GM12878 (cell line): ENCODE results near the gene SOCS1.
"Not testable (repeated sequence)": the region's sequence is repeated elsewhere in the genome, so short reads cannot be mapped to it uniquely, and the experiment has no call there.

Experiments
- ESRRA ChIP-seq: IDR thresholded peaks from 2 replicates; pipeline ENCODE4 v1.6.1; 2012; ENCODE audit warnings: mild to moderate bottlenecking, low read length, improper control_type of control experiment
- EZH2 ChIP-seq: IDR thresholded peaks from 2 replicates; pipeline ENCODE4 v1.6.1; 2012; ENCODE audit warnings: low read depth, mild to moderate bottlenecking, control low read depth, inconsistent platforms, low read length, borderline replicate concordance; ENCODE audit not compliant: control insufficient read depth
- ZNF384 ChIP-seq: IDR thresholded peaks from 2 replicates; pipeline ENCODE4 v1.6.1; 2012; ENCODE audit warnings: low read depth, mild to moderate bottlenecking, low read length, improper control_type of control experiment, borderline replicate concordance
- ZZZ3 ChIP-seq: IDR thresholded peaks from 2 replicates; pipeline ENCODE4 v1.6.1; 2011; ENCODE audit warnings: low read depth; ENCODE audit not compliant: control insufficient read depth, insufficient read length
- TF ChIP-seq, protein P1 (sequence below), 3 experiments: IDR thresholded peaks in 2 of 3; conservative IDR thresholded peaks in 1 of 3; 2 replicates each; pipeline ENCODE4 v1.5.1; 2011; ENCODE audit warnings: low read depth in 3 of 3, low read length in 3 of 3, mild to moderate bottlenecking in 3 of 3, control low read depth in 2 of 3, moderate library complexity in 2 of 3, inconsistent platforms in 1 of 3, mixed read lengths in 1 of 3; ENCODE audit not compliant: control insufficient read depth in 2 of 3, insufficient read depth in 1 of 3; ENCODE audit errors: extremely low read depth in 1 of 3
- TF ChIP-seq, protein P2 (sequence below): IDR thresholded peaks from 2 replicates; pipeline ENCODE4 v1.6.1; 2012; ENCODE audit warnings: mild to moderate bottlenecking, low read depth, low read length
- TF ChIP-seq, protein P3 (sequence below): IDR thresholded peaks from 2 replicates; pipeline ENCODE4 v1.6.1; 2012; ENCODE audit warnings: low read depth, low read length, improper control_type of control experiment
- TF ChIP-seq, protein P4 (sequence below): fragments of 450-650 bp; IDR thresholded peaks from 2 replicates; pipeline ENCODE4 v1.6.1; 2014; ENCODE audit warnings: mild to moderate bottlenecking

DNA sequence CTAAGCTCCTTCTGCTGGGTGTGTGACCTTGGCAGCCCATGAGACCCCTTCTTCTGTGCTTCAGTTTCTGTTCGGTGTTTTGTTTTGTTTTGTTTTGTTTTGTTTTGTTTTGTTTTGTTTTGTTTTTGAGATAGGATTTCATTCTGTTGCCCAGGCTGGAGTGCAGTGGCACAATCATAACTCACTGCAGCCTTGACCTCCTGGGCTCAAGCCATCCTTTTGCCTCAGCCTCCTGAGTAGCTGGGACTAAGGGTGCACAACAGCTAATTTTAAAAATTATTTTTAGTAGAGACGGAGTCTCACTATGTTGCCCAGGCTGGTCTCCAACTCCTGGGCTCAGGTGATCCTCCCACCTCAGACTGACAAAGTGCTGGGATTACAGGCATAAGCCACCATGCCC is 35.5 kb downstream of the SOCS1 start:
- TF ChIP-seq ZNF384, ESRRA, ZZZ3, EZH2: not testable (repeated sequence)
- TF ChIP-seq, protein P1, sequence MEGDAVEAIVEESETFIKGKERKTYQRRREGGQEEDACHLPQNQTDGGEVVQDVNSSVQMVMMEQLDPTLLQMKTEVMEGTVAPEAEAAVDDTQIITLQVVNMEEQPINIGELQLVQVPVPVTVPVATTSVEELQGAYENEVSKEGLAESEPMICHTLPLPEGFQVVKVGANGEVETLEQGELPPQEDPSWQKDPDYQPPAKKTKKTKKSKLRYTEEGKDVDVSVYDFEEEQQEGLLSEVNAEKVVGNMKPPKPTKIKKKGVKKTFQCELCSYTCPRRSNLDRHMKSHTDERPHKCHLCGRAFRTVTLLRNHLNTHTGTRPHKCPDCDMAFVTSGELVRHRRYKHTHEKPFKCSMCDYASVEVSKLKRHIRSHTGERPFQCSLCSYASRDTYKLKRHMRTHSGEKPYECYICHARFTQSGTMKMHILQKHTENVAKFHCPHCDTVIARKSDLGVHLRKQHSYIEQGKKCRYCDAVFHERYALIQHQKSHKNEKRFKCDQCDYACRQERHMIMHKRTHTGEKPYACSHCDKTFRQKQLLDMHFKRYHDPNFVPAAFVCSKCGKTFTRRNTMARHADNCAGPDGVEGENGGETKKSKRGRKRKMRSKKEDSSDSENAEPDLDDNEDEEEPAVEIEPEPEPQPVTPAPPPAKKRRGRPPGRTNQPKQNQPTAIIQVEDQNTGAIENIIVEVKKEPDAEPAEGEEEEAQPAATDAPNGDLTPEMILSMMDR (IDR thresholded peaks at IDR 0.05 in 2 of 3, conservative IDR thresholded peaks at IDR 0.05 in 1 of 3; ENCODE audit: control insufficient read depth in 2 of 3, extremely low read depth in 1 of 3, insufficient read depth in 1 of 3, low read depth in 3 of 3, low read length in 3 of 3) = not testable (repeated sequence)
- TF ChIP-seq, protein P2, sequence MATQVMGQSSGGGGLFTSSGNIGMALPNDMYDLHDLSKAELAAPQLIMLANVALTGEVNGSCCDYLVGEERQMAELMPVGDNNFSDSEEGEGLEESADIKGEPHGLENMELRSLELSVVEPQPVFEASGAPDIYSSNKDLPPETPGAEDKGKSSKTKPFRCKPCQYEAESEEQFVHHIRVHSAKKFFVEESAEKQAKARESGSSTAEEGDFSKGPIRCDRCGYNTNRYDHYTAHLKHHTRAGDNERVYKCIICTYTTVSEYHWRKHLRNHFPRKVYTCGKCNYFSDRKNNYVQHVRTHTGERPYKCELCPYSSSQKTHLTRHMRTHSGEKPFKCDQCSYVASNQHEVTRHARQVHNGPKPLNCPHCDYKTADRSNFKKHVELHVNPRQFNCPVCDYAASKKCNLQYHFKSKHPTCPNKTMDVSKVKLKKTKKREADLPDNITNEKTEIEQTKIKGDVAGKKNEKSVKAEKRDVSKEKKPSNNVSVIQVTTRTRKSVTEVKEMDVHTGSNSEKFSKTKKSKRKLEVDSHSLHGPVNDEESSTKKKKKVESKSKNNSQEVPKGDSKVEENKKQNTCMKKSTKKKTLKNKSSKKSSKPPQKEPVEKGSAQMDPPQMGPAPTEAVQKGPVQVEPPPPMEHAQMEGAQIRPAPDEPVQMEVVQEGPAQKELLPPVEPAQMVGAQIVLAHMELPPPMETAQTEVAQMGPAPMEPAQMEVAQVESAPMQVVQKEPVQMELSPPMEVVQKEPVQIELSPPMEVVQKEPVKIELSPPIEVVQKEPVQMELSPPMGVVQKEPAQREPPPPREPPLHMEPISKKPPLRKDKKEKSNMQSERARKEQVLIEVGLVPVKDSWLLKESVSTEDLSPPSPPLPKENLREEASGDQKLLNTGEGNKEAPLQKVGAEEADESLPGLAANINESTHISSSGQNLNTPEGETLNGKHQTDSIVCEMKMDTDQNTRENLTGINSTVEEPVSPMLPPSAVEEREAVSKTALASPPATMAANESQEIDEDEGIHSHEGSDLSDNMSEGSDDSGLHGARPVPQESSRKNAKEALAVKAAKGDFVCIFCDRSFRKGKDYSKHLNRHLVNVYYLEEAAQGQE = not testable (repeated sequence)
- TF ChIP-seq, protein P3, sequence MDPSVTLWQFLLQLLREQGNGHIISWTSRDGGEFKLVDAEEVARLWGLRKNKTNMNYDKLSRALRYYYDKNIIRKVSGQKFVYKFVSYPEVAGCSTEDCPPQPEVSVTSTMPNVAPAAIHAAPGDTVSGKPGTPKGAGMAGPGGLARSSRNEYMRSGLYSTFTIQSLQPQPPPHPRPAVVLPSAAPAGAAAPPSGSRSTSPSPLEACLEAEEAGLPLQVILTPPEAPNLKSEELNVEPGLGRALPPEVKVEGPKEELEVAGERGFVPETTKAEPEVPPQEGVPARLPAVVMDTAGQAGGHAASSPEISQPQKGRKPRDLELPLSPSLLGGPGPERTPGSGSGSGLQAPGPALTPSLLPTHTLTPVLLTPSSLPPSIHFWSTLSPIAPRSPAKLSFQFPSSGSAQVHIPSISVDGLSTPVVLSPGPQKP = not testable (repeated sequence)
- TF ChIP-seq, protein P4, sequence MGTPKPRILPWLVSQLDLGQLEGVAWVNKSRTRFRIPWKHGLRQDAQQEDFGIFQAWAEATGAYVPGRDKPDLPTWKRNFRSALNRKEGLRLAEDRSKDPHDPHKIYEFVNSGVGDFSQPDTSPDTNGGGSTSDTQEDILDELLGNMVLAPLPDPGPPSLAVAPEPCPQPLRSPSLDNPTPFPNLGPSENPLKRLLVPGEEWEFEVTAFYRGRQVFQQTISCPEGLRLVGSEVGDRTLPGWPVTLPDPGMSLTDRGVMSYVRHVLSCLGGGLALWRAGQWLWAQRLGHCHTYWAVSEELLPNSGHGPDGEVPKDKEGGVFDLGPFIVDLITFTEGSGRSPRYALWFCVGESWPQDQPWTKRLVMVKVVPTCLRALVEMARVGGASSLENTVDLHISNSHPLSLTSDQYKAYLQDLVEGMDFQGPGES = not testable (repeated sequence)
